Putamen (tissue), 1 donor: ENCODE data around the gene HDLBP.
A peak's percentile ranks its signal among the peaks of the same experiment; 100 is the strongest.

ENCODE experiments used
- DNase-seq: peaks from one replicate; pipeline ENCODE4 v3.0.0-alpha.2; 2016; ENCODE audit warnings: low spot score

HDLBP gene

DNA sequence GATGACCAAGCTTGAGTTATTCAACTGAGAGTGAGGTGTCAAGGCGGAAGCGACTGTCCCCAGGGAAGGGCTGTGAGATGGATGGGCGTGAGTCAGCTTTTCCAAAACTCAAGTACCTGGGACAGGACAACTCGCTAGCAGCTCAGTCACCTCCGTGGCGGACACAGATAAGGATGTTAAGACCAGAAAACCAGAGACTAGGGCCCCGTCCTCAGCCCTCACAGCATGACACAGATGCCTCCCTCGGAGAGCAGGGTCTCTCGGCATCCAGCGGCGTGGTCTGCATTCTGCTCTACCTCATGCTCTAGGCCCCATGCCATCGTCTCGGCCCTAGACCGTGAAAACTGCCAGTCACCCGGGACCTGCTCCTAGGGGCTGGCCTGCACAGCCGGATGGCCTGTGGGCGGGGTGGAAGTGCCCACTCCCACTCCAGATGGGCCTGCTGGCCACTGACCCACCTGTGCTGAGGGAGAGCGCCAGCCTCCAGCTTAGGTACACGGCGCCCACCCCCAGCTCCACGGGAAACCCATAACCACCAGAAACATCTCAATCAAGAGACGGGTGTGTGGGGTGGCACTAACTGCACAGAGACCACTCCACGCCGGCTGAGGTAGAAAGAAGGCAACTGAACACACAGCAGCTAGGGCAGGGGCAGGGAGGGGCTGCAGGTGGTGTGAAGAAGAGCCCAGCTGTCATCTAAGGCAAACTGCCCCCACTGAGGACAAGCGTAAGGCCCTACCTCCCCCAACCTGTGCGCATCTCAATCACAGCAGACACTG lies 87.2 kb downstream of the HDLBP start:
- no peak for DNase-seq

DNA sequence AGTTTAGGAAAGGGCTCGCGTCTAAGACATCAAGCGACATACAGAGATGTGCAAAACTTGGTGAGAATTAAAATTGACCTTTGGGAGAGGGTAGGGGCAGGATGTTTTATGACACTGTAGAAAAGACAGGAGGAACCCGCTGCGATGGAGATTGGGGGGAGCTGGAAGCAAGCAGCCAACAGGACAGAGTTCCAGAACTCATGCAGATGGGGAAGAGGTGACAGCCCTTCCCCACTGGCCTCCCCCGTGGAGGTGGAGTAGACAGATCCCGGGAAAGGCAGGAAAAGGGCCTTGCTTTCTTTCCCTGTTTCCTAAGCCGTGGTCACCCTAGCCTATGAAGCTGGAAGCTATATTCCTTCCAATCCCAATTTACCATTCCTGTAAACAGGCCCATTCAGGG lies 87.9 kb downstream of the HDLBP start:
- DNase-seq = no peak

DNA sequence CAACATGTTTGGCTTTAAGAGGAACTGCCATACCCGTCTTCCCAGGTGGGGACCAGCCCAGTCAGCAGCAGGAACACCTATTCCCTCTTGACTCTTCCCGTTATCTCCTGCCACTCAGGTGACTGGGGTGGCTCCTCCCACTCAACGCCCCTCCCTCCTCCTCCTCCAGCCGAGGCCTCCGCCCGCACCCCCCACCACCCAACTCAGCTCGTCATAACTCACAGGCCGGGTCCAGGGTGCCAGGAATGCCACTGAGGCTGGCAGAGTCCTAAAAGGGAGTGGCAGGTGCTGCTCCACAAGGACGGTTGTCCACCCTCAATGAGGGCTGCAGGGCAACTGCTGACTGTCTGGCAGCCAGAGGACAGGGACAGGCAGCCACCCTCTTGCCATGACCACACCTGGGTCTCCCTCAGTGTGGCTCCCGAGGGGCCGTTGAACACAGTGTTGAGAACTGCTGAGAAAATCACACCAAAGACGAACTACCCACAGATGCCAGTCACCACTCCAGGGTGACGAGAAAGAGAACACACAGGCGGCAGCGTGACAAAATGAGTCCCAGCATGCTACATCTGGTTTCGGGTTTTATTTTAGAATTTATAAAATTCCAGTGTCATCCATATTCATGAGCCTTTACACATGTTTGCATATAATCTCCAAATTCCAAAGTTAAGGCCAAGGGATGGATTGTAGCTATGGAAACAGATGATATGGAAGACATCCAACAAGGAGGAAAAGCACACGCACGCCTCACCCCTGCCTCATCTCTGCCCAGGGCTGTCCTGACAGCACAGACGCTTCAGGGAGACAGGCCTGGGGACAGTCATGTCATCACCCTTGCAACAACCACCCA lies 88.5 kb downstream of the HDLBP start:
- peak; percentile 53 for DNase-seq

DNA sequence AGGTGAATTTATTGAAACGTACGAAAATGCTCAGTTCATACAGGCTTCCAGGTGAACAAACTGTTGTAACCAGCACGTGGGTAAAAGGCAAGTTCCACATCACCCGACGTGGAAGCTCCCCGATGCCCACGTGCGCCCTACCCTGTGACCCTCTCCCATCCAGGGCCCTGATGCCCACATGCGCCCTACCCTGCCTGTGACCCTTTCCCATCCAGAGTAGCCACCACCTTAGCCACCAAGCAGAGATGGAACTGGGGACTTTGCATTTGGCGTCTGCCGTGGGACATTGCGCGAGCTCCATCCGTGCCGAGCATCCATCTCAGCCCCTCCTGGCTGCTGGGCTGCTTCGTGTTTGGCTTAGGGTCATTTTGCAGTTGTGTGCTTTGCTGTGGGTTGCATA lies 89.5 kb downstream of the HDLBP start:
- DNase-seq = no peak

DNA sequence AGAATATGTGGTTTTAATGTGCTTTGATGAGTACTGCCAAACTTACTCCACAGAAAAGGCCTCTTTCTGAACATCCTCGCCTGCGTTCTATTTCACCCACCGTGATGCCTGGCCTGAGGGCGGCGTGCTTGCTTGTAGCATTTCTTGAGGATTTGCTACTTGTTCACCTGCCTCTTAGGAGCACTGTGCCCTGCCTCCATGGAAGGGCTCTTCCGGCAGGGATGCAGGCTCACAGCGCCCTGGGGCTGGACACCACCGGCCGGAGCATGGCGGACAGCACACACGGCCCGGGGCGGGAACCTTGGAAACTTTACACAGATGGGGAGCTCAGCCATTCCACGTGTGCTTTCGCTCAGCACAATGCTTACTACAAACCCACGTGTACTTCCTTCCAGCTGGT lies 89.9 kb downstream of the HDLBP start:
- no peak for DNase-seq

DNA sequence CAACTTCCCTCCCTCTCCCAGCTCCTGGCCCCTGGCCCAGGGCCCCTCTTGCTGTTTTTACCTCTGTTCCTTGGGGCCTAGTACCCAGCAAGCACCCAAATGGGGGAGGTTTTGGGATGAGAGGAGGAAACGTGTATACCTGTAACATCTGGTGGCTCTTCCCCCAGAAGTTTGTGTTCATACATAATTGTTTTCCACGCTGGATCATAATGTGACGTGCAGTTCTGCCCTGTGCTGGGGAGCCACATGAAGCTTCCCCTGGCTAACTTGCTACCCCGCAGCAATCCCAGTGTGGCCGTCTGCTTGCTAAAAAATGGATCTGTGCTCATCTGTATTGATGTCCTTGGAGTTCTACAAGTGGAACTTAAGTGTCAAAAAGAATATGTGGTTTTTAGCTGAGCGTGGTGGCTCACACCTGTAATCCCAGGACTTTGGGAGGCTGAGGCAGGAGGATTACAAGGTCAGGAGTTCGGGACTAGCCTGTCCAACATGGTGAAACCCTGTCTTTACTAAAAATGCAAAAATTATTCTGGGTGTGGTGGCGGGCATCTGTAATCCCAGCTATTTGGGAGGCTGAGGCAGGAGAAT lies 90.5 kb downstream of the HDLBP start:
- no peak for DNase-seq

DNA sequence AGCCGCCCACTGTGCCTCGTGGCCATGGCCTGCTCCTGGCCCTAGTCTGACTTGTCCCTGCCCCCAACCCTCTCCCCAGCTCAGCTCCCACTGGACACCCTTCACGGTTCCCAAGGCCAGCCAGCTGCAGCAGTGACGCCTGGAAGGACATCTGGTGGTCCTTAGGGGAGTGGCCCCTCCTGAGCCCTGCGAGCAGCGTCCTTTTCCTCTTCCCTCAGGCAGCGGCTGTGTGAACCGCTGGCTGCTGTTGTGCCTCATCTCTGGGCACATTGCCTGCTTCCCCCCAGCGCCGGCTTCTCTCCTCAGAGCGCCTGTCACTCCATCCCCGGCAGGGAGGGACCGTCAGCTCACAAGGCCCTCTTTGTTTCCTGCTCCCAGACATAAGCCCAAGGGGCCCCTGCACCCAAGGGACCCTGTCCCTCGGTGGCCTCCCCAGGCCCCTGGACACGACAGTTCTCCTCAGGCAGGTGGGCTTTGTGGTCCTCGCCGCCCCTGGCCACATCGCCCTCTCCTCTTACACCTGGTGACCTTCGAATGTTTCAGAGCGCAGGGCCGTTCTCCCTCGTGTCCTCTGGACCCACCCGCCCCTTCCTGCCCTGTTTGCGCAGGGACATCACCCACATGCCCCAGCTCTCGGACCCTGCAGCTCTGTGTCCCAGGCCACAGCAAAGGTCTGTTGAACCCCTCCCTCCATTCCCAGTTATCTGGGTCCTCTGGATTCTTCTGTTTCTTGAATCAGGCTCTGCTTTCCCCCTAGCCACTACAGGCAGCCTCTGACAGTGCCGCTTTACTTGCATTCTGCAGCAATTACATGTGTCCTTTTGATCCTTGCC lies 91.2 kb downstream of the HDLBP start:
- peak; percentile 93 for DNase-seq

DNA sequence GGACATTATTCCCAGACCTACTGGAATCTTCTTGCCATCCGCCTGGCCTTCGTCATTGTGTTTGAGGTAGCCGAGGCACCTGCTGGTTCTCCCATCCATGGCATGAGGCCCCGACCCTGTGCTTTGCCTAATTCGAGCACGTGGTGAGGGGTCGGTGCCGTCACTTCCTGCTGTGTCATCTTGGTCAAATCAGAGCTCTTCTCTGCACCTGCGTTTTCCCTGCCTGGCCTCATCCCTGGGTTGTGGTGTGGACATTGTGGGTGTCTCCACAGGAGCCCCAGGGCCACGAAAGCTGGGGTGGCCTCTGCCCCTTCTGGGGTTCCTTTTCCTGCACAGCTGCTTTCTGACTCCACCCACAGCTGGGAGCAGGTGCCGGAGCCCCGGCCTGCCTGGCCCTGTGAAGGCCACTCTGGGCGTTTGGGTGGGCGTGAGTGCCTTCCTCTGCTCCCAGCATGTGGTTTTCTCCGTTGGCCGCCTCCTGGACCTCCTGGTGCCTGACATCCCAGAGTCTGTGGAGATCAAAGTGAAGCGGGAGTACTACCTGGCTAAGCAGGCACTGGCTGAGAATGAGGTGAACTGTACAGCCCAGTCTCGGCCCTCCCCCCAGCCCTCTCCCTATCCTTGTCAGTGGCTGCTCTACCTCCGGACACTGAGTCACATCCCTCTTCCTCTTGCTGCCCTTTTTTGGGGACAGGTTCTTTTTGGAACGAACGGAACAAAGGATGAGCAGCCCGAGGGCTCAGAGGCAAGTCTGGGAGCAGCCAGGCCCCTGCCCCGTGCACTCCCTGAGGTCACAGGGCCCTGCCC lies 92.1 kb downstream of the HDLBP start:
- DNase-seq = no peak

DNA sequence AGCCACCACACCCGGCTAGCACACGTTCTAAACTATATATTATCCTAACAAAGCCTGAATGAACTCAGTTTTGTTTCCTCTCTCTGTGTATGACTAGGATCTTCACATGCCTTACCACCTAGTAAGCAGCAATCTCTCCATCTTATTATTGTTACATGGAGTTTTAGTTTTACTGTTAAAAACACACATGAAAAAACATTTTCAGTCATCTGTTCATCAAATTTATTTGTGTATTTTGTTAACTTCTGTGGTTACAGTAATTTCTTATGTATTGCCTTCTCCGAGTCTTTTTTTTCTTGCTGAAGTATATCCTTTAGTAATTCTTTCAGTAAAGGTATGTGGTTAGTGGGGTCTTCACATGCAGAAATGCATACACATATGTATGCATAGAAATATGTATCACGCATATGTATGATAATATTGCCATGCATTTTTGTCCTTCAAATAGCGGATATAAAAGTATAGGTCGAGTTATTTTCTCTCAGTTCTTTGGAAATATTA lies 95.6 kb downstream of the HDLBP start:
- DNase-seq = no peak

DNA sequence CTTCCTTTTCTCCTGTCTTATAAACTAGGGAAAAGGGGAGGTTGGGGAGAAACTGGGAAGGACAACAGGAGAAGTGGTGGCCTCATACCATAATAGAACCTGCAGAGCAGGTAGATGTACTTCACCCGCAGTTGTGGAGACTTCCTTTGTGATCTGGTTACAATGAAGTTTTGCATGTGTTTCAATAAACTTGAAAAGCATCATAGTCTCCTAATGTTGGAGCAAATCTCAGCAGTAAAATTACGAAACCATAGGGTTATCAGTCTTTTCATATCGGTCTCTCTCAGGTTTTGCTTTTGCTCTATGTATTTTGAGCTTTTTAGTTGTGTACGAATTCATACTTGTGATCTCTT lies 96.5 kb downstream of the HDLBP start:
- DNase-seq = no peak

DNA sequence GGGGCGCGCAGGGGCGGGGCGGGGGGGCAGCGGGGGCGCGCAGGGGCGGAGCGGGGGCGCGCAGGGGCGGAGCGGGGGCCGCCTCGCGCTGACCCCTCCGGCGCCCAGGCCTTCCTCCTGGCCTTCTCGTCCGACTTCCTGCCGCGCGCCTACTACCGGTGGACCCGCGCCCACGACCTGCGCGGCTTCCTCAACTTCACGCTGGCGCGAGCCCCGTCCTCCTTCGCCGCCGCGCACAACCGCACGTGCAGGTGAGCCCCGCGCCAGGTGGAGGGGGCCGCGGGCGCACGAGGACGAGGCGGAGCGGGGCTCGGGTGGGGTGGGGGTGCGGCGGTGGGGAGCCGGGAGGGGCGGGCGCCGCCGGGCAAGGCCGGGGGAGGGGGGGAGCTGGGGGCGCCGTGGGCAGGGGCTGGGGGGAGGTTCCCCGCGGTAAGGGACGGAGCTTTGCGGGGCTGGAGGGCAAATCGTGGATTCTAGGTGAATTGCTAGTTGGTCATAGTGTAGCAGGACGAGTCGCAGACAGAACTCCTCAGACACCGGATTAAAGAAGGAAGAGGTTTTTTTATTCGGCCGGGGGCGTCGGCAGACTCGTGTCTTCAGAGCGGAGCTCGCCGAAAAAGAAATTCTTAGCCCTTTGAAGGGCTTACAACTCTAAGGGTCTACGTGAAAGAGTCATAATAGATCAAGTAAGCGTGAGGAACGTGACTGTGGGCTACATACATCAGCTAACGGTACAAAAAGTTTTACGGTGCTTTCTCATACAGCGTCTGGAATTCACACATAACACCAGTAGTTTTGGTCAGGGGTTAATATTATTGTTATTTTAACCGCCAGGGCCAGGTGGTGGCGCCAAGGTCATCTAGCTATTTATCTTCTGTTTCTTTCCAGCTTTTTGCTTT lies 97.1 kb downstream of the HDLBP start:
- no peak for DNase-seq

DNA sequence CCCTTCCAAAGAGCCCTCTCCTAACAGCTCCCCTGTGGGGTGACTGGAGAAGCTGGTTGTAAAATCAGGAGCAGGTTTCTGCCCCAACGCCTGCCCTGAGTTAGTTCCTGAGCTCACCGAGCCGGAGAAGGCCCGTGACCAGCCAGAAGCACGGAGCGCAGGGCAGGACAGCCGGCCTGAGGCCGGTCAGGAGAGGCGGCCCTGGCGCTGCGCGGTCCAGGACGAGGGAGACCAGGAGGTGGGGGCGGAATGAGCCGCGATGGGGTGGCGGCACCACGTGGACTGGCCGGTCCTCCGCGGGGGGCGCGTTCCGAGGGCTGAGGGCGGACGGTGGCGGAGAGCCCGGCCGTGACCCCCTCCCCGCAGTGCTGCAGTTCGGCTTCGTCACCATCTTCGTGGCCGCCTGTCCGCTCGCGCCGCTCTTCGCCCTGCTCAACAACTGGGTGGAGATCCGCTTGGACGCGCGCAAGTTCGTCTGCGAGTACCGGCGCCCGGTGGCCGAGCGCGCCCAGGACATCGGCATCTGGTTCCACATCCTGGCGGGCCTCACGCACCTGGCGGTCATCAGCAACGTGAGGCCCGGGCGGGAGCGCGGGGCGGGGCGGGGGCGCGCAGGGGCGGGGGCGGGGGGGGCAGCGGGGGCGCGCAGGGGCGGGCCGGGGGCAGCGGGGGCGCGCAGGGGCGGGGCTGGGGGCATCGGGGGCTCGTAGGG lies 98.0 kb downstream of the HDLBP start:
- peak; percentile 64 for DNase-seq

DNA sequence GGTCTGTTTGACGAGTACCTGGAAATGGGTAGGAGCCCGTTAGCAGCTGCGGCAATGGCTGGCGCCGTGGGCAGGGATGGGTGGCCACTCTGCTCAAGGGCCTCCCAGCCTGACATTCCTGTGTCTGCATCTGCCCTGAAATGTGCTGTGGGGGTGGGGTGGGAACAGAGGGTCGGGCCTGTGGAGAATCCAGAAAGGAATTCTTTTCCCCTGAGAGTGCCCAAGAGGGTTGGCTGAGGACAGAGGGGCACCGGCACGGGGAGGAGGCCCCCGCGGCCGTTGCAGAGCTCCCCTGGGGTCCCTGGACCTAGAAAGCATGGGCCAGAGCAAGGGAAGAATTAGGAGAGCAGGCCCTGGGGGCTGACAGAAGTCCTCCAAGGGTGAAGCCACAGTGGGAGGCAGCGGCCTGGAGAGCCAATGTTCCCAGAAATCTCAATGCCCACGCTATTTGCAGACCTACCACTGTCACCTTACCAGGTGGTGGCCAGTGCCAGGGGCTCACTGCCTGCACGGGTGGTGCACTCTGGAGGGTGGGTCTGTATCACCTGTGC lies 99.2 kb downstream of the HDLBP start:
- no peak for DNase-seq

DNA sequence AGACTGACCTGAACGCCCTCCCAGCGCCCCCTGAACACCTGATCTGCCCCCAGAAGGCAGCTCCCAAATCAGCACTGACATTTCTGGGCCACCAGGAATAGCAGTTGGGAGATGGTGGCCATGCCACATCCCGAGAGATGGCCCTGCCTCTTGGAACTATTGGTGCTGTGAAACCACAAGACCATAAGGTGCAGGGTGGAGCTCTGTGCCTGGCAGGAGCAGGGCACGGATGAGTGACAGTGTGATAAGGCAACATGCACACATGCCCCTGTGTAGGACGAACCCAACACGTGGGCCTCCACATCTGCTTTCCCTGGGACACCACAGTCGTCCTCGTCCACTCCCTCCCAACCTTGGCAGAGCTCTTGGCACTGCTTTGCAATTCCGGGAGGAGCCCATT lies 100.1 kb downstream of the HDLBP start:
- DNase-seq = no peak

DNA sequence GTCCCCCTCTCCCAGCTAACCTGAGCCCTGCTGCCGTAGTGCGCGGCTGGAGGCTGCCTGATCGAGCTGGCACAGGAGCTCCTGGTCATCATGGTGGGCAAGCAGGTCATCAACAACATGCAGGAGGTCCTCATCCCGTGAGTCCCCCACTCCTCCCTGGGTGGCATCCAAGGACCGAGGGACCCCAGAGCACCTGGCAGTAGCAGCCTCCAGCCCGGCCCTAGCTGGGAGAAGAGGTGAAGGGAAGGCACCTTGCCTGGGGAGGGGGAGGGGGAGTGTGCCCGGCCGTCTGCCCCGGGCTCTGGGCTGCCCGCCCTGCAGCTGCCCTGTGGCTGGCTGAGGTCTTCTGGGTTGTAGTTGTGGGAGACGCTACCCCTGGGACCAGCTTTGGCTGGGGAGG lies 100.7 kb downstream of the HDLBP start:
- DNase-seq = no peak

DNA sequence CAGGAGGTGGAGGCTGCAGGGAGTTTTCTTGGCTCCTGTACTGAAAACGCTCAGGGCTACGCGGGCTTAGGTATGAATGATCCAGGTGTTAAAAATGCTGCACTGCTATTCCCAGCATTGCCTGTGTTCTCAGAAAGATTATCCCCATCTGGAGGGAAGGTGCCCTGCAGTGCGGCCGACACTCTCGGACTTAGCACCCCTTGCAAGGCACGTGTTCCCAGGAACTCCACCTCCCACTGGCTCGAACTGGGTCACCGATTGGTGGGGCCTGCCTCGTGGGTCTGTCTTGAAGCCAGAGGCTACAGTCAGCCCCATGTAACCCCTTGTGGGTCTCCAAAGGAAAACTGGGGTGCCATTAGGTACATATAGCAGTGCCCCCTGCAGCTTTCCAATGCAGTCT lies 101.3 kb downstream of the HDLBP start:
- DNase-seq = no peak

DNA sequence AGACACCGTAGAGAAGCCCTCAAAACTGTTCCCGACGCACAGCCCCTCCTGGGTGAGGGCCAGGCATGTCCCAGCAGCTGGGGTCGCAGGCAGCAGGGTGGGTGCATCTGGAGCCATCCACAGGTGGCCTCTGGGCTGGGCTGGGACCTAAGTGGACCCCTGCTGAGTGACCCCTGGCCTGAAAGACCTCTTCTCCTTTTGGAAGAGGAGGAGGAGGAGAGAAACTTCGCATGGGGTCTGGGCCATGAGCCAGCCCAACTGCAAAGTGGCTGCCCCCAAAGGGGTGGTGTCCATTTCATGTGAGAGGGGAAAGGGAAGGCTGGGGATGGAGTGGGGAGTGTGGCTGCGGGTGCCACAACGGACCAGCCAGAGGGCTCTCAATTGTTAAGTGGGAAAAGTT lies 101.9 kb downstream of the HDLBP start:
- no peak for DNase-seq

DNA sequence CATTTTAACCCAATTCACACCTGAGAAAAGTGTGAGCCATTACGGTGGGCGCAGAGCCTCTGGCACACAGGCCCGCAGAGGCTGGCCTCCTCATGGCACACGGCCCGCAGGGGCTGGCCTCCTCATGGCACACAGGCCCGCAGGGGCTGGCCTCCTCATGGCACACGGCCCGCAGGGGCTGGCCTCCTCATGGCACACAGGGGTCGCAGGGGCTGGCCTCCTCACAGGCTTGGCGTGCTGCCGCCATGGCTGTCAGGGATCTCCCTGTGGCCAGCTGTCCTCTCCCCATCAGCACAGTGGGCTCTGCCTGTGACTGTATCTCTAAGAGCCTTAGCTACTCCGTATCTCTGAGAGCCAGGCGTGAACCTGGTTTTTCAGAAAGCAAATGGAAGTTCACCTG lies 102.4 kb downstream of the HDLBP start:
- no peak for DNase-seq

DNA sequence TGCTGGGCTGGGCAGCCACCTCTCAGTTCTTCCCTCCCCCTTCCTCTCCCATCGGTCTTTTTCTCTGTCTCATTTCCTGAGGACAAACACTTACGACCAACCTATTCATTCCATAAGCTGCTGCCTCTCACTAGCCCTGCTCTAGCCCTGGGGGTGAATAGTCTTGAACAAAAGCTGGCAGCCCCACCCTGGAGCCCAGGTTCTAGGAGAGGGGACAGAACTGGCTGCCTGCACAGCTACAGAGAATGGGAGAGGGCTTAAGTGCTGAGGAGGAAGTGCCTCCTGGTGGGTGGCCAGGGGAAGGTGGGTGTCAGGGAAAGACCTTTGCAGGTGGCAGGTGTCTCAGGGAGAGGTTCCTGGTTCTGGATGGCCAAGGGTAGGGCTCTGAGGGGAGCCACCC lies 104.2 kb downstream of the HDLBP start:
- DNase-seq = no peak
